ENCODE measurements around the gene TRIM24. TPM values are rescaled to one million over a fixed set of nuclear protein-coding genes. Genes with fewer than 3 reads are reported as not detected.

Gene TRIM24
- polyA plus RNA-seq, 1 donor (not counting 4 experiments of a cell fraction or from before 2014, with no cell fraction given), result 7.9 TPM

GRCh38 chr7:138564365-138564764 lies 104.3 kb downstream of the TRIM24 start:
- no peak for DNase-seq (ENCODE audit: low read depth, low spot score)
- no peak overlapping the region for H3K4me2 ChIP-seq (ENCODE audit: control insufficient read depth, extremely low read depth, insufficient read depth, low read depth, low read length)
- dilution Hi-C loops (cut with MboI; ENCODE audit: extremely low pct_ligation_motif_present, low sequenced_read_pairs), result no loop called here

DNA sequence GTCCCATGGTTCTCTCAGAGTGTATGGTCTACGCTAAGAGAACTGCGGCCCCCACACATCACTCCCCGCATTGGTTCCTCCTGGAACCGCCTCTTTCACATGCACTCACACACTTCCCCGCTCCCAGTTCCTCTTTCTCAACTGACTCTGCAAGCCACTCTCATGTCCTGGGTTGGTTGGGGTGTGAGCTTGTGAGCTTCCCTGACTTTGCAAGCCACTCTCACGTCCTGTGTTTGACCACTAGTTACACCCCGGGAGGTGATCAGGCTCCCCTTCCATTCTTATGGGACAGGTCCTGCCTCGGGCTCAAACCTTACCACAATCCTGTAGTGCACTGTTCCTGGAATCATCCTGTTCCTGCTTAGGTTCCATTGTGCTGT lies 105.0 kb downstream of the TRIM24 start:
- no peak overlapping the region for H3K27ac ChIP-seq (ENCODE audit: control insufficient read depth, insufficient read depth, low read length)
- DNase-seq (ENCODE audit: low read depth, low spot score) (no peak), FAIRE-seq (no peak)
- no peaks in the 10 kb centered on the region for H4K20me1 ChIP-seq (ENCODE audit: control insufficient read depth, extremely low read depth, insufficient read depth, low read length)
- peaks cover 2 to 3% of the 10 kb centered on the region in 2 experiments for H3K36me3 ChIP-seq (ENCODE audit: control insufficient read depth in 2 of 2, extremely low read depth in 1 of 2, insufficient read depth in 2 of 2, low read length in 2 of 2)
- no peaks in the 10 kb centered on the region for H3K27me3 ChIP-seq (ENCODE audit: control insufficient read depth, extremely low read depth, insufficient read depth, low read length)
- H3K9me1 ChIP-seq (ENCODE audit: control insufficient read depth, extremely low read depth, insufficient read depth, low read length), result no peaks in the 10 kb centered on the region
- H2AFZ ChIP-seq (ENCODE audit: control insufficient read depth, low read length), result no peak overlapping the region
- no peaks in the 10 kb centered on the region for H3K4me1 ChIP-seq (ENCODE audit: control insufficient read depth, extremely low read depth, insufficient read depth, low read length)
- no peak overlapping the region for H3K4me3 ChIP-seq (ENCODE audit: control insufficient read depth in 2 of 3, extremely low read depth in 1 of 3, insufficient read depth in 2 of 3, low read depth in 1 of 3, low read length in 3 of 3)
- H3K9me3 ChIP-seq (ENCODE audit: control insufficient read depth, low read depth, low read length), result peaks cover 6% of the 10 kb centered on the region
- TF ChIP-seq CTCF (optimal IDR thresholded peaks at IDR 0.05 in 1 of 3, IDR thresholded peaks at IDR 0.05 in 1 of 3, conservative IDR thresholded peaks at IDR 0.05 in 1 of 3; ENCODE audit: extremely low read depth in 1 of 3, insufficient read depth in 2 of 3, low read length in 3 of 3), result no peak
- TF ChIP-seq EZH2 (IDR thresholded peaks at IDR 0.05; ENCODE audit: low read length), result no peak
- dilution Hi-C loops (cut with MboI; ENCODE audit: extremely low pct_ligation_motif_present, low sequenced_read_pairs), result no loop called here
- no peak overlapping the region for H3K9ac ChIP-seq (ENCODE audit: control insufficient read depth, extremely low read depth, insufficient read depth, low read length)
- no peaks in the 10 kb centered on the region for H3K79me2 ChIP-seq (ENCODE audit: control insufficient read depth, insufficient read depth, low read length)
- H3K4me2 ChIP-seq (ENCODE audit: control insufficient read depth, extremely low read depth, insufficient read depth, low read depth, low read length), result no peak overlapping the region

More at GRCh38 chr7:138564365-138564764, 104.3 kb downstream of the TRIM24 start:
- no peak overlapping the region for H3K9ac ChIP-seq (ENCODE audit: control insufficient read depth, extremely low read depth, insufficient read depth, low read length)
- TF ChIP-seq CTCF (optimal IDR thresholded peaks at IDR 0.05 in 1 of 3, IDR thresholded peaks at IDR 0.05 in 1 of 3, conservative IDR thresholded peaks at IDR 0.05 in 1 of 3; ENCODE audit: extremely low read depth in 1 of 3, insufficient read depth in 2 of 3, low read length in 3 of 3) (no peak), EZH2 (IDR thresholded peaks at IDR 0.05; ENCODE audit: low read length) (no peak)
- no peaks in the 10 kb centered on the region for H3K27me3 ChIP-seq (ENCODE audit: control insufficient read depth, extremely low read depth, insufficient read depth, low read length)
- H3K79me2 ChIP-seq (ENCODE audit: control insufficient read depth, insufficient read depth, low read length), result no peaks in the 10 kb centered on the region
- peaks cover 2 to 3% of the 10 kb centered on the region in 2 experiments for H3K36me3 ChIP-seq (ENCODE audit: control insufficient read depth in 2 of 2, extremely low read depth in 1 of 2, insufficient read depth in 2 of 2, low read length in 2 of 2)
- peak overlapping the region in 1 of 3 experiments; percentile 26 for H3K4me3 ChIP-seq (ENCODE audit: control insufficient read depth in 2 of 3, extremely low read depth in 1 of 3, insufficient read depth in 2 of 3, low read depth in 1 of 3, low read length in 3 of 3)
- no peak overlapping the region for H2AFZ ChIP-seq (ENCODE audit: control insufficient read depth, low read length)
- H3K9me3 ChIP-seq (ENCODE audit: control insufficient read depth, low read depth, low read length), result peaks cover 6% of the 10 kb centered on the region
- no peaks in the 10 kb centered on the region for H3K9me1 ChIP-seq (ENCODE audit: control insufficient read depth, extremely low read depth, insufficient read depth, low read length)
- H3K4me1 ChIP-seq (ENCODE audit: control insufficient read depth, extremely low read depth, insufficient read depth, low read length), result no peaks in the 10 kb centered on the region
- FAIRE-seq, result no peak
- no peak overlapping the region for H3K27ac ChIP-seq (ENCODE audit: control insufficient read depth, insufficient read depth, low read length)
- no peaks in the 10 kb centered on the region for H4K20me1 ChIP-seq (ENCODE audit: control insufficient read depth, extremely low read depth, insufficient read depth, low read length)
